K562 (cell line): ENCODE data around the gene TMIGD3. TPM values are rescaled to one million over a fixed set of nuclear protein-coding genes. Genes with fewer than 3 reads are reported as not detected.
A peak's percentile ranks its signal among the peaks of the same experiment; 100 is the strongest.

Experiments used
- ASH1L ChIP-seq: fragments of 450-650 bp; IDR thresholded peaks from 2 replicates; pipeline ENCODE4 v1.6.1; 2018; ENCODE audit warnings: borderline replicate concordance, mild to moderate bottlenecking, low read depth; ENCODE audit not compliant: partially characterized antibody
- FOXK2 ChIP-seq, 2 experiments: fragments of 450-650 bp; IDR thresholded peaks in 1 of 2; conservative IDR thresholded peaks in 1 of 2; 2 replicates each; pipeline ENCODE4 v1.6.1; 2016; ENCODE audit warnings: low read depth in 2 of 2, mild to moderate bottlenecking in 1 of 2
- HNRNPLL ChIP-seq: fragments of 200-400 bp; formaldehyde crosslinking; IDR thresholded peaks from 2 replicates; pipeline ENCODE4 v1.6.1; 2017; ENCODE audit warnings: low read length, low read depth, mild to moderate bottlenecking; ENCODE audit not compliant: poor library complexity, severe bottlenecking
- JUN ChIP-seq, 2 experiments: sonication (generic) in 1 of 2; formaldehyde crosslinking in 1 of 2; IDR thresholded peaks; 2 replicates each; pipeline versions ENCODE4 v1.6.1 to v1.8.0; 2012 to 2022; ENCODE audit warnings: borderline replicate concordance in 2 of 2, mild to moderate bottlenecking in 2 of 2, improper control_type of control experiment in 1 of 2, low read depth in 1 of 2, low read length in 1 of 2, missing genetic modification reagents in 1 of 2
- JUND ChIP-seq, 2 experiments: IDR thresholded peaks; 2 replicates in 1 of 2; 3 replicates in 1 of 2; pipeline ENCODE4 v1.6.1; 2011; ENCODE audit warnings: borderline replicate concordance in 2 of 2, low read depth in 2 of 2, low read length in 2 of 2, improper control_type of control experiment in 1 of 2, missing biosample characterization in 1 of 2, missing genetic modification characterization in 1 of 2, missing genetic modification reagents in 1 of 2
- KLF10 ChIP-seq: fragments of 250-450 bp; sonication (Bioruptor Pico); IDR thresholded peaks from 2 replicates; pipeline ENCODE4 v1.6.1; 2021; ENCODE audit warnings: matching md5 sums
- LARP7 ChIP-seq: fragments of 450-650 bp; IDR thresholded peaks from 2 replicates; pipeline ENCODE4 v1.6.1; 2016
- MBD2 ChIP-seq: sonication (generic); IDR thresholded peaks from 2 replicates; pipeline ENCODE4 v1.6.1; 2016; ENCODE audit warnings: low read depth, borderline replicate concordance
- MXD1 ChIP-seq: fragments of 250-450 bp; sonication (Bioruptor Pico); IDR thresholded peaks from 2 replicates; pipeline ENCODE4 v1.8.0; 2021; ENCODE audit warnings: borderline replicate concordance, mild to moderate bottlenecking, moderate library complexity; ENCODE audit not compliant: poor library complexity, severe bottlenecking
- NR2C2 ChIP-seq, 2 experiments: fragments of 200-800 bp in 1 of 2; sonication (Bioruptor generic) in 1 of 2; sonication (generic) in 1 of 2; formaldehyde crosslinking in 1 of 2; IDR thresholded peaks; 2 replicates each; pipeline versions ENCODE4 v1.6.1 to v1.8.0; 2016 to 2022; ENCODE audit warnings: mild to moderate bottlenecking in 1 of 2, missing compliant biosample characterization in 1 of 2, missing genetic modification characterization in 1 of 2, missing genetic modification reagents in 1 of 2
- PHF20 ChIP-seq: fragments of 450-650 bp; IDR thresholded peaks from 2 replicates; pipeline ENCODE4 v1.6.1; 2018; ENCODE audit not compliant: partially characterized antibody
- RAD51 ChIP-seq: fragments of 450-650 bp; IDR thresholded peaks from 2 replicates; pipeline ENCODE4 v1.7.1; 2016; ENCODE audit warnings: low read depth, mild to moderate bottlenecking, borderline replicate concordance
- SIN3B ChIP-seq: fragments of 450-650 bp; IDR thresholded peaks from 2 replicates; pipeline ENCODE4 v1.6.1; 2017; ENCODE audit warnings: low read depth, mild to moderate bottlenecking, moderate library complexity
- TOE1 ChIP-seq, 2 experiments: fragments of 450-650 bp in 1 of 2; sonication (generic) in 1 of 2; formaldehyde crosslinking in 1 of 2; IDR thresholded peaks; 2 replicates each; pipeline versions ENCODE4 v1.7.1 to v1.8.0; 2016 to 2022; ENCODE audit warnings: borderline replicate concordance in 2 of 2, mild to moderate bottlenecking in 2 of 2, antibody characterized with exemption in 1 of 2, inconsistent platforms in 1 of 2, low read depth in 1 of 2, missing genetic modification reagents in 1 of 2, moderate library complexity in 1 of 2
- U2AF2 ChIP-seq: fragments of 200-400 bp; formaldehyde crosslinking; optimal IDR thresholded peaks from 2 replicates; pipeline ENCODE3; 2017; ENCODE audit warnings: low read depth, mild to moderate bottlenecking, low read length
- ZNF668 ChIP-seq: fragments of 250-450 bp; sonication (Bioruptor Pico); IDR thresholded peaks from 2 replicates; pipeline ENCODE4 v1.8.0; 2022; ENCODE audit warnings: mild to moderate bottlenecking, inconsistent platforms
- polyA plus RNA-seq, 8 experiments: library from polyadenylated mRNA; depleted of rRNA in 4 of 8; stranded (reverse) in 5 of 8; unstranded in 3 of 8; fragments of >200 nt; fragmentation: Nextera tagmentation in 2 of 8; fragmentation: Illumina TruSeq in 1 of 8; extraction: Ambion mirVana in 2 of 8; extraction: Trizol in 1 of 8; gene quantifications; 2 replicates each; pipeline versions ENCODE4 v1.2.1 to v1.2.3, GENCODE V29; 2011 to 2014; ENCODE audit warnings: inconsistent platforms in 1 of 8, missing spikeins in 1 of 8
- total RNA-seq, 7 experiments: library from RNA; depleted of rRNA in 6 of 7; stranded (reverse); fragments of >200 nt in 6 of 7; fragmentation: Illumina TruSeq in 2 of 7; extraction: Trizol in 2 of 7; gene quantifications; 2 replicates each; pipeline versions ENCODE4 v1.2.1 to v1.2.3, GENCODE V29; 2011 to 2021; ENCODE audit warnings: low replicate concordance in 1 of 7
- TF ChIP-seq, protein P1 (sequence below): sonication (generic); formaldehyde crosslinking; IDR thresholded peaks from 2 replicates; pipeline ENCODE4 v1.8.0; 2022; ENCODE audit warnings: missing genetic modification reagents, mild to moderate bottlenecking, moderate library complexity, borderline replicate concordance
- TF ChIP-seq, protein P2 (sequence below): sonication (generic); formaldehyde crosslinking; IDR thresholded peaks from 2 replicates; pipeline ENCODE4 v1.8.1; 2023; ENCODE audit warnings: mild to moderate bottlenecking, missing genetic modification reagents

TMIGD3 gene
- total and polyA plus RNA-seq, 9 of the 15 experiments (the other 6 are each of a cell fraction or from before 2014, with no cell fraction given), result 0.11 to 0.13 (median 0.11) TPM; not detected in 6

- TF ChIP-seq U2AF2 (no peak), ASH1L (peak; percentile 66), MXD1 (CRISPR knock-in tag) (peak; percentile 86), MBD2 (peak; percentile 58), SIN3B (peak; percentile 79; the same call in 1 of the 2 replicates), HNRNPLL (peak; percentile 52), RAD51 (peak; percentile 89), ZNF668 (CRISPR knock-in tag) (no peak), TOE1 (IDR thresholded peaks at IDR 0.05; ENCODE audit: borderline replicate concordance) (0 out of 2 replicates have a peak, but pooled peaks have one; percentile 46), TOE1 (CRISPR knock-in tag; IDR thresholded peaks at IDR 0.05; ENCODE audit: borderline replicate concordance, low read depth) (no peak), NR2C2 (CRISPR knock-in tag; IDR thresholded peaks at IDR 0.05) (peak; percentile 75; the same call in 1 of the 2 replicates), NR2C2 (tag; IDR thresholded peaks at IDR 0.05) (peak; percentile 92), LARP7 (no peak), JUN (IDR thresholded peaks at IDR 0.05; ENCODE audit: borderline replicate concordance, low read depth, low read length) (0 out of 2 replicates have a peak, but pooled peaks have one; percentile 34), JUN (CRISPR knock-in tag; IDR thresholded peaks at IDR 0.05; ENCODE audit: borderline replicate concordance) (no peak), JUND (IDR thresholded peaks at IDR 0.05; ENCODE audit: borderline replicate concordance, low read depth, low read length) (peak; percentile 48; the same call in 1 of the 2 replicates), JUND (tag; IDR thresholded peaks at IDR 0.05; ENCODE audit: borderline replicate concordance, low read depth, low read length) (no peak; the same call in 2 of the 3 replicates), FOXK2 (conservative IDR thresholded peaks at IDR 0.05 in 1 of 2, IDR thresholded peaks at IDR 0.05 in 1 of 2; ENCODE audit: low read depth in 2 of 2) (peak in 1 of 2 experiments; percentile 53; a peak in 1 of 4 replicates), PHF20 (peak; percentile 91), KLF10 (CRISPR knock-in tag) (no peak)
- TF ChIP-seq, protein P1, sequence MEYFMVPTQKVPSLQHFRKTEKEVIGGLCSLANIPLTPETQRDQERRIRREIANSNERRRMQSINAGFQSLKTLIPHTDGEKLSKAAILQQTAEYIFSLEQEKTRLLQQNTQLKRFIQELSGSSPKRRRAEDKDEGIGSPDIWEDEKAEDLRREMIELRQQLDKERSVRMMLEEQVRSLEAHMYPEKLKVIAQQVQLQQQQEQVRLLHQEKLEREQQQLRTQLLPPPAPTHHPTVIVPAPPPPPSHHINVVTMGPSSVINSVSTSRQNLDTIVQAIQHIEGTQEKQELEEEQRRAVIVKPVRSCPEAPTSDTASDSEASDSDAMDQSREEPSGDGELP (CRISPR knock-in tag), result peak; percentile 49; the same call in 1 of the 2 replicates
- TF ChIP-seq, protein P2, sequence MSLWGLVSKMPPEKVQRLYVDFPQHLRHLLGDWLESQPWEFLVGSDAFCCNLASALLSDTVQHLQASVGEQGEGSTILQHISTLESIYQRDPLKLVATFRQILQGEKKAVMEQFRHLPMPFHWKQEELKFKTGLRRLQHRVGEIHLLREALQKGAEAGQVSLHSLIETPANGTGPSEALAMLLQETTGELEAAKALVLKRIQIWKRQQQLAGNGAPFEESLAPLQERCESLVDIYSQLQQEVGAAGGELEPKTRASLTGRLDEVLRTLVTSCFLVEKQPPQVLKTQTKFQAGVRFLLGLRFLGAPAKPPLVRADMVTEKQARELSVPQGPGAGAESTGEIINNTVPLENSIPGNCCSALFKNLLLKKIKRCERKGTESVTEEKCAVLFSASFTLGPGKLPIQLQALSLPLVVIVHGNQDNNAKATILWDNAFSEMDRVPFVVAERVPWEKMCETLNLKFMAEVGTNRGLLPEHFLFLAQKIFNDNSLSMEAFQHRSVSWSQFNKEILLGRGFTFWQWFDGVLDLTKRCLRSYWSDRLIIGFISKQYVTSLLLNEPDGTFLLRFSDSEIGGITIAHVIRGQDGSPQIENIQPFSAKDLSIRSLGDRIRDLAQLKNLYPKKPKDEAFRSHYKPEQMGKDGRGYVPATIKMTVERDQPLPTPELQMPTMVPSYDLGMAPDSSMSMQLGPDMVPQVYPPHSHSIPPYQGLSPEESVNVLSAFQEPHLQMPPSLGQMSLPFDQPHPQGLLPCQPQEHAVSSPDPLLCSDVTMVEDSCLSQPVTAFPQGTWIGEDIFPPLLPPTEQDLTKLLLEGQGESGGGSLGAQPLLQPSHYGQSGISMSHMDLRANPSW, result no peak
Measured at GRCh38 chr1:111448918-111449702, 54.3 kb downstream of the TMIGD3 start, which contains the start of the genes ATP5PB and WDR77 (continued).
